HCT116 (cell line): ENCODE measurements around the gene ATP8A2. TPM values are rescaled to one million over a fixed set of nuclear protein-coding genes. Genes with fewer than 3 reads are reported as not detected.

Source experiments
- ATAC-seq: fragments of 200-7000 bp; cut with Tn5 transposase; 2 replicates; pipeline ENCODE4 v1.9.1; 2020; ENCODE audit warnings: mild to moderate bottlenecking, moderate library complexity
- BruUV-seq: library from RNA; stranded (reverse); fragments of 400-500 nt; replicated peaks from 2 replicates; lab custom pipeline; 2021; lab: Mats Ljungman, UMichigan
- CTCF ChIA-PET: fragments of 300-600 bp; sonication (Branson Sonifier 250); formaldehyde crosslinking; loops from one replicate; lab custom pipeline; 2021; ENCODE audit warnings: antibody characterized with exemption; lab: Charles Lee
- POLR2A ChIA-PET: fragments of 300-600, 350-600 bp; sonication (Branson Sonifier 250); formaldehyde crosslinking; loops from one replicate; lab custom pipeline; 2021; ENCODE audit warnings: antibody characterized with exemption; lab: Charles Lee
- RAD21 ChIA-PET, 2 experiments: fragments of 300-600 bp; sonication (Branson Sonifier 250); formaldehyde crosslinking; loops; one replicate each; lab custom pipeline; 2023; ENCODE audit warnings: low total read pairs in 2 of 2; ENCODE audit not compliant: uncharacterized antibody in 2 of 2, unreplicated experiment in 2 of 2, low non-redundant PET in 1 of 2; lab: Charles Lee
- DNase-seq: peaks from one replicate; pipeline ENCODE4 v3.0.0-alpha.2; 2010; ENCODE audit warnings: low read depth, low spot score
- H2AFZ ChIP-seq: fragments of 200-600 bp; shearing (Covaris generic), sonication (generic); 2 replicates; pipeline ENCODE4 v1.6.1; 2017; ENCODE audit warnings: low read depth, mixed run types, mixed read lengths, antibody characterized with exemption, low read length; ENCODE audit not compliant: poor library complexity, severe bottlenecking
- H3K27ac ChIP-seq: 2 replicates; pipeline ENCODE4 v1.5.1; 2012; ENCODE audit warnings: low read depth, low read length
- H3K27me3 ChIP-seq: fragments of 200-600 bp; sonication (generic); 2 replicates; pipeline ENCODE4 v1.6.1; 2016; ENCODE audit warnings: mixed run types, low read length, mixed read lengths; ENCODE audit not compliant: insufficient read depth
- H3K36me3 ChIP-seq, 2 experiments: fragments of 200-500 bp in 1 of 2; fragments of 200-600 bp in 1 of 2; sonication (Bioruptor generic) in 1 of 2; sonication (generic) in 1 of 2; 2 replicates each; pipeline versions ENCODE4 v1.5.1 to v1.6.1; 2014 to 2016; ENCODE audit warnings: low read length in 2 of 2, inconsistent platforms in 1 of 2, mixed read lengths in 1 of 2, mixed run types in 1 of 2; ENCODE audit not compliant: insufficient read depth in 2 of 2, control insufficient read depth in 1 of 2
- H3K4me1 ChIP-seq, 2 experiments: fragments of 200-600 bp in 1 of 2; sonication (generic) in 1 of 2; 2 replicates each; pipeline versions ENCODE4 v1.5.1 to v1.6.1; 2012 to 2017; ENCODE audit warnings: low read length in 2 of 2, inconsistent platforms in 1 of 2, mild to moderate bottlenecking in 1 of 2, mixed read lengths in 1 of 2, mixed run types in 1 of 2, moderate library complexity in 1 of 2; ENCODE audit not compliant: insufficient read depth in 2 of 2, control insufficient read depth in 1 of 2
- H3K4me2 ChIP-seq: fragments of 200-600 bp; sonication (generic); 2 replicates; pipeline ENCODE4 v1.6.1; 2017; ENCODE audit warnings: mixed run types, low read length, mixed read lengths
- H3K4me3 ChIP-seq, 2 experiments: fragments of 200-600 bp in 1 of 2; sonication (generic) in 1 of 2; replicated peaks in 1 of 2; 2 replicates each; pipeline ENCODE4 v1.5.1; 2011 to 2016; ENCODE audit warnings: low read length in 2 of 2, control low read depth in 1 of 2, low read depth in 1 of 2, mild to moderate bottlenecking in 1 of 2, mixed read lengths in 1 of 2, mixed run types in 1 of 2
- H3K79me2 ChIP-seq: fragments of 200-600 bp; sonication (generic); 2 replicates; pipeline ENCODE4 v1.6.1; 2017; ENCODE audit warnings: mild to moderate bottlenecking, mixed run types, low read length, moderate library complexity, mixed read lengths; ENCODE audit not compliant: insufficient read depth
- H3K9ac ChIP-seq: fragments of 200-600 bp; sonication (generic); 2 replicates; pipeline ENCODE4 v1.6.1; 2016; ENCODE audit warnings: low read length, mixed read lengths
- H3K9me2 ChIP-seq: fragments of 200-600 bp; sonication (generic), shearing (Covaris generic); 2 replicates; pipeline ENCODE4 v1.6.1; 2017; ENCODE audit warnings: mixed run types, mild to moderate bottlenecking, moderate library complexity; ENCODE audit not compliant: insufficient read depth
- H3K9me3 ChIP-seq, 2 experiments: fragments of 200-500 bp in 1 of 2; fragments of 200-600 bp in 1 of 2; sonication (Bioruptor generic) in 1 of 2; sonication (generic) in 1 of 2; 2 replicates each; pipeline ENCODE4 v1.6.1; 2014 to 2017; ENCODE audit warnings: low read length in 2 of 2, mixed read lengths in 2 of 2, inconsistent platforms in 1 of 2, low read depth in 1 of 2, mild to moderate bottlenecking in 1 of 2, mixed run types in 1 of 2, moderate library complexity in 1 of 2; ENCODE audit not compliant: control insufficient read depth in 1 of 2, insufficient read depth in 1 of 2
- H4K20me1 ChIP-seq: fragments of 200-600 bp; sonication (generic), shearing (Covaris generic); 2 replicates; pipeline ENCODE4 v1.6.1; 2017; ENCODE audit warnings: mixed run types, mild to moderate bottlenecking, moderate library complexity; ENCODE audit not compliant: insufficient read depth
- ELF1 ChIP-seq: IDR thresholded peaks from 2 replicates; pipeline ENCODE4 v1.6.1; 2012; ENCODE audit warnings: low read depth, borderline replicate concordance
- SP1 ChIP-seq: IDR thresholded peaks from 2 replicates; pipeline ENCODE4 v1.6.1; 2012; ENCODE audit warnings: low read depth
- SRF ChIP-seq: IDR thresholded peaks from 2 replicates; pipeline ENCODE4 v1.6.1; 2012; ENCODE audit warnings: low read depth
- YY1 ChIP-seq: IDR thresholded peaks from 2 replicates; pipeline ENCODE4 v1.6.1; 2011; ENCODE audit warnings: low read length, low read depth, moderate library complexity, mild to moderate bottlenecking; ENCODE audit not compliant: insufficient replicate concordance; ENCODE audit errors: extremely low read depth
- ZNF274 ChIP-seq: fragments of 200-500 bp; sonication (Bioruptor generic); IDR thresholded peaks from 2 replicates; pipeline ENCODE4 v1.6.1; 2014; ENCODE audit warnings: mild to moderate bottlenecking, low read depth, low read length, inconsistent platforms
- intact Hi-C: fragments of 100-400 bp; cut with micrococcal nuclease; formaldehyde crosslinking; loops from 2 replicates; pipeline ENCODE4 v1.10.0; 2022
- total RNA-seq: library from RNA; stranded (reverse); gene quantifications from one replicate; pipeline ENCODE4 v1.2.1, GENCODE V29; 2021; ENCODE audit not compliant: unreplicated experiment

Gene ATP8A2
- total RNA-seq, 1 experiment from 2014 or later = not detected

DNA sequence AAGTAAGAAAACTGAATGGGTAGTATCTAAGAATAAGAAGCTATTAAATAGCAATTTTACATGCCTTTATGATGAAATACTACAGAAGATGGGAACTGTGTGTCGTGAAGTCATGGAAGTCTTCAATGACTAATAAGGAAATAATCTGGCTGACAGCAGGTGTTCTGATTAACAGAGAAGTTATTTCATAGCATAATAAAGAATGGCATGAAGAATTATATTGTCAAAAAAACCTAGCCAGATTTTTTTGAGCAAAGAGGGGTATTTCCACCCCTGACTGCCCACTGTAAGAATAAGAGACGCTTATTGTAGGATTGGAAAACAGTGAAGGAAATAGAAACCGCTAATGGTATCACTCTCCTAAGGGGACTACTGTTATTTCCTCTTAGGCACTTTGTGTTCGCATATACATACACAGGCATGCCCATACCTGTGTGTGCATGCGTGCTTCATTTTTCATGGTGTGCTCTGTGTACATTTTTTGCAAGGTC lies 361.3 kb downstream of the ATP8A2 start:
- no peak for ATAC-seq
- TF ChIP-seq SRF (no peak), SP1 (no peak), ZNF274 (no peak), ELF1 (no peak), YY1 (no peak)
- no peaks in the 10 kb centered on the region for H3K36me3 ChIP-seq
- H3K9me2 ChIP-seq = no peaks in the 10 kb centered on the region
- H3K9ac ChIP-seq = no peak overlapping the region
- no peak for DNase-seq
- no peak overlapping the region for H2AFZ ChIP-seq
- H3K79me2 ChIP-seq = no peaks in the 10 kb centered on the region
- no peaks in the 10 kb centered on the region for H3K9me3 ChIP-seq
- RAD21 ChIA-PET = no interaction called here
- BruUV-seq = no TSS peak
- no peak overlapping the region for H3K4me3 ChIP-seq
- intact Hi-C loops = no loop called here
- CTCF ChIA-PET = no interaction called here
- H3K4me2 ChIP-seq = no peak overlapping the region
- POLR2A ChIA-PET = no interaction called here
- H4K20me1 ChIP-seq = no peaks in the 10 kb centered on the region
- H3K27me3 ChIP-seq = peaks cover 42% of the 10 kb centered on the region
- H3K27ac ChIP-seq = no peak overlapping the region
- H3K4me1 ChIP-seq = no peaks in the 10 kb centered on the region

DNA sequence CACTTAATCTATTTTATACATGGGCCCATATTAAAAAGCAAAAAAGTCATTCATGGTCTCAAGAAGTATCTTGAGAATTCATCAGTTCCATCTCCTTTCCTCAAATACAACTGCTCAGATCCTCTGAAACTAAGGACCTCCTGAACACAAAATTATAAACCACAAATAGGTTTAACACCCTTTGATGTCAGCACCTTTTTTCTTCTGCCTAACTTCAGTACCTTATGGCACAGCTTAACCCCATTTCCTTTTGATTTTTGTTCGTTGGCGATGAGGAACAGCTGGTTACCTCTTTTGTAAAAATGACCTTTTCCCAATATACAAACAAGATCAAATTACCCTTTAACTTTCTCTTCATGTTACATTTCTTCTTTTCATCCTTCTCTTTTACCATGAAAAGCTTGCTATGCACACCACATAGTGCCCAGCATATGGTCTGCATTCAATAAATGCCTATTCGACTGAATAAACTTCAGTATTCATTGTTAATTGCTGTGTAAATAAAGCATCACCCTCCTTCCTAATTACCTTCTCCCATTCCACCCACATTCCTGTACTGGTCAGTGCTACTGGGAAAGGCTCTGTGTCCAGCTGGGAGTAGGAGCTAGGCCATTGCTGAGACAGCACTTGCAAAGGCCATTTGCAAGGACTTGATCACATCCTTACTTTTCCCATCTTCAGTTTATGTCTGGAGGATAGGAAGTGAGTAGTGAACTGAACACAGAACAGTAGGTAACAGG lies 362.1 kb downstream of the ATP8A2 start:
- ChIA-PET POLR2A (no interaction called here), CTCF (no interaction called here), RAD21 (no interaction called here)
- no peak overlapping the region for H3K27ac ChIP-seq
- peaks cover 34% of the 10 kb centered on the region for H3K27me3 ChIP-seq
- H3K9me2 ChIP-seq = no peaks in the 10 kb centered on the region
- no peaks in the 10 kb centered on the region for H4K20me1 ChIP-seq
- H3K9ac ChIP-seq = no peak overlapping the region
- H2AFZ ChIP-seq = no peak overlapping the region
- TF ChIP-seq SRF = no peak
- H3K4me2 ChIP-seq = no peak overlapping the region
- no peaks in the 10 kb centered on the region for H3K9me3 ChIP-seq
- no peaks in the 10 kb centered on the region for H3K79me2 ChIP-seq
- no TSS peak for BruUV-seq
- intact Hi-C loops = no loop called here
- H3K4me3 ChIP-seq = no peak overlapping the region
- ATAC-seq = no peak
- H3K36me3 ChIP-seq = no peaks in the 10 kb centered on the region
- DNase-seq = no peak
- no peaks in the 10 kb centered on the region for H3K4me1 ChIP-seq
